Measurements from ENCODE around the gene SPRY4. TPM values are rescaled to one million over a fixed set of nuclear protein-coding genes. Genes with fewer than 3 reads are reported as not detected.
A peak's percentile ranks its signal among the peaks of the same experiment; 100 is the strongest.
"Not testable (repeated sequence)": the region's sequence is repeated elsewhere in the genome, so short reads cannot be mapped to it uniquely, and the experiment has no call there.

SPRY4 gene
- 10 to 100 TPM; 49.8 to 67.9 TPM for total RNA-seq
- polyA plus RNA-seq, result 10 to 100 TPM in 1 of 2 donors, 1 to 10 TPM in 1; 8.1 to 21.5 TPM
- long read RNA-seq, donor 1, full-length matches to known transcripts, result 20 of 34 reads
- long read RNA-seq, donor 1, partial matches to known transcripts, result 1 of 34 reads
- long read RNA-seq, donor 1, other reads (novel, unspliced or antisense), result 13 of 34 reads
- long read RNA-seq, donor 2, full-length matches to known transcripts, result 16 of 22 reads
- long read RNA-seq, donor 2, partial matches to known transcripts, result 0 of 22 reads
- long read RNA-seq, donor 2, other reads (novel, unspliced or antisense), result 6 of 22 reads

- Histone ChIP-seq H3K9me3 (ENCODE audit: control insufficient read depth, low read length) (no peaks in the 10 kb centered on the region), H3K4me3 (ENCODE audit: low read length in 2 of 2) (peak within 1 kb of the TSS; percentile 72 to 90), H3K27me3 (ENCODE audit: control insufficient read depth in 1 of 2, insufficient read depth in 2 of 2, low read length in 1 of 2) (no peaks in the 10 kb centered on the region), H3K4me1 (ENCODE audit: control insufficient read depth in 1 of 2, insufficient read depth in 2 of 2, low read length in 2 of 2) (peaks cover 0 to 11% of the 10 kb centered on the region in 2 donors), H3K36me3 (ENCODE audit: control insufficient read depth in 1 of 2, insufficient read depth in 2 of 2, low read length in 1 of 2) (no peaks in the 10 kb centered on the region), H3K27ac (ENCODE audit: low read depth in 1 of 2, low read length in 2 of 2) (peak within 1 kb of the TSS; percentile 85 to 99)
- WGBS, 2 donors, result 1% methylated on average over 54 of the region's 54 CpGs
- intact Hi-C loops (cut with DNase I), result loop anchor here (2.0 to 5.0 kb wide), 4 partner anchors 32 to 222 kb away; no protein-coding TSS in a partner anchor
- ATAC-seq (ENCODE audit: low FRiP score) (peak; percentile 91), DNase-seq (peak; percentile 95 to 98)
Observed at GRCh38 chr5:142324871-142325724, at the start of gene SPRY4. TSS of gene SPRY4 (minus strand) at chr5:142325021. CDS start at chr5:142315108, 9,913 bp downstream.

- Histone ChIP-seq H3K27me3 (ENCODE audit: control insufficient read depth in 1 of 2, insufficient read depth in 2 of 2, low read length in 1 of 2) (no peaks in the 10 kb centered on the region), H3K36me3 (ENCODE audit: control insufficient read depth in 1 of 2, insufficient read depth in 2 of 2, low read length in 1 of 2) (no peaks in the 10 kb centered on the region), H3K4me1 (ENCODE audit: control insufficient read depth in 1 of 2, insufficient read depth in 2 of 2, low read length in 2 of 2) (no peaks in the 10 kb centered on the region), H3K9me3 (ENCODE audit: control insufficient read depth, low read length) (no peaks in the 10 kb centered on the region), H3K4me3 (ENCODE audit: low read length in 2 of 2) (no peak overlapping the region), H3K27ac (ENCODE audit: low read depth in 1 of 2, low read length in 2 of 2) (no peak overlapping the region)
- DNase-seq, result no peak
- no peak for ATAC-seq (ENCODE audit: low FRiP score)
- WGBS, 2 donors, result 96 to 98% methylated on average over 2 of the region's 2 CpGs
- intact Hi-C loops (cut with DNase I), result loop anchor here in 1 of 2 donors (10.0 kb wide), 1 partner anchor 176 kb away; no protein-coding TSS in a partner anchor
Observed at GRCh38 chr5:142368529-142368928, 43.7 kb upstream of the SPRY4 start.

- intact Hi-C loops (cut with DNase I), result loop anchor here in 1 of 2 donors (10.0 kb wide), 1 partner anchor 179 kb away; no protein-coding TSS in a partner anchor
- Histone ChIP-seq H3K4me1 (ENCODE audit: control insufficient read depth in 1 of 2, insufficient read depth in 2 of 2, low read length in 2 of 2) (peaks cover 0 to 2% of the 10 kb centered on the region in 2 donors), H3K36me3 (ENCODE audit: control insufficient read depth in 1 of 2, insufficient read depth in 2 of 2, low read length in 1 of 2) (no peaks in the 10 kb centered on the region), H3K27ac (ENCODE audit: low read depth in 1 of 2, low read length in 2 of 2) (no peak overlapping the region), H3K27me3 (ENCODE audit: control insufficient read depth in 1 of 2, insufficient read depth in 2 of 2, low read length in 1 of 2) (no peaks in the 10 kb centered on the region), H3K4me3 (ENCODE audit: low read length in 2 of 2) (no peak overlapping the region), H3K9me3 (ENCODE audit: control insufficient read depth, low read length) (no peaks in the 10 kb centered on the region)
- no peak for DNase-seq
- ATAC-seq (ENCODE audit: low FRiP score), result no peak
- WGBS, 2 donors, result 83 to 90% methylated on average over 4 of the region's 4 CpGs
Observed at GRCh38 chr5:142366007-142366406, 41.2 kb upstream of the SPRY4 start.

- Histone ChIP-seq H3K27me3 (ENCODE audit: control insufficient read depth in 1 of 2, insufficient read depth in 2 of 2, low read length in 1 of 2) (no peaks in the 10 kb centered on the region), H3K4me1 (ENCODE audit: control insufficient read depth in 1 of 2, insufficient read depth in 2 of 2, low read length in 2 of 2) (peaks cover 0 to 2% of the 10 kb centered on the region in 2 donors), H3K9me3 (ENCODE audit: control insufficient read depth, low read length) (no peaks in the 10 kb centered on the region), H3K4me3 (ENCODE audit: low read length in 2 of 2) (no peak overlapping the region), H3K36me3 (ENCODE audit: control insufficient read depth in 1 of 2, insufficient read depth in 2 of 2, low read length in 1 of 2) (no peaks in the 10 kb centered on the region), H3K27ac (ENCODE audit: low read depth in 1 of 2, low read length in 2 of 2) (no peak overlapping the region)
- DNase-seq (no peak), ATAC-seq (ENCODE audit: low FRiP score) (no peak)
- intact Hi-C loops (cut with DNase I), result loop anchor here in 1 of 2 donors (10.0 kb wide), 1 partner anchor 180 kb away; no protein-coding TSS in a partner anchor
- 95 to 96% methylated on average over 23 of the region's 23 CpGs for WGBS, 2 donors
Observed at GRCh38 chr5:142364251-142365145, 39.7 kb upstream of the SPRY4 start.

GRCh38 chr5:142363619-142363963 is 38.8 kb upstream of the SPRY4 start:
- intact Hi-C loops (cut with DNase I), result loop anchor here in 1 of 2 donors (10.0 kb wide), 1 partner anchor 181 kb away; no protein-coding TSS in a partner anchor
- Histone ChIP-seq H3K36me3 (ENCODE audit: control insufficient read depth in 1 of 2, insufficient read depth in 2 of 2, low read length in 1 of 2) (no peaks in the 10 kb centered on the region), H3K27me3 (ENCODE audit: control insufficient read depth in 1 of 2, insufficient read depth in 2 of 2, low read length in 1 of 2) (no peaks in the 10 kb centered on the region), H3K4me3 (ENCODE audit: low read length in 2 of 2) (no peak overlapping the region), H3K27ac (ENCODE audit: low read depth in 1 of 2, low read length in 2 of 2) (no peak overlapping the region), H3K4me1 (ENCODE audit: control insufficient read depth in 1 of 2, insufficient read depth in 2 of 2, low read length in 2 of 2) (peaks cover 0 to 2% of the 10 kb centered on the region in 2 donors), H3K9me3 (ENCODE audit: control insufficient read depth, low read length) (no peaks in the 10 kb centered on the region)
- 95% methylated on average over 5 of the region's 5 CpGs for WGBS, 2 donors
- no peak for DNase-seq
- no peak for ATAC-seq (ENCODE audit: low FRiP score)

GRCh38 chr5:142362193-142362592 is 37.4 kb upstream of the SPRY4 start:
- not testable (repeated sequence) for H3K4me3 ChIP-seq (ENCODE audit: low read length in 2 of 2); DNase-seq; H3K36me3 ChIP-seq (ENCODE audit: control insufficient read depth in 1 of 2, insufficient read depth in 2 of 2, low read length in 1 of 2); ATAC-seq (ENCODE audit: low FRiP score); H3K4me1 ChIP-seq (ENCODE audit: control insufficient read depth in 1 of 2, insufficient read depth in 2 of 2, low read length in 2 of 2); H3K9me3 ChIP-seq (ENCODE audit: control insufficient read depth, low read length); H3K27me3 ChIP-seq (ENCODE audit: control insufficient read depth in 1 of 2, insufficient read depth in 2 of 2, low read length in 1 of 2)
- H3K27ac ChIP-seq (ENCODE audit: low read depth in 1 of 2, low read length in 2 of 2), result peak overlapping the region in 1 of 2 donors; percentile 78
- intact Hi-C loops (cut with DNase I), result loop anchor here in 1 of 2 donors (10.0 kb wide), 1 partner anchor 183 kb away; no protein-coding TSS in a partner anchor
- WGBS, 2 donors, result 91 to 92% methylated on average over 11 of the region's 11 CpGs

- H3K4me1 ChIP-seq (ENCODE audit: control insufficient read depth in 1 of 2, insufficient read depth in 2 of 2, low read length in 2 of 2), result peaks cover 0 to 2% of the 10 kb centered on the region in 2 donors
- 70 to 75% methylated on average over 12 of the region's 12 CpGs for WGBS, 2 donors
- intact Hi-C loops (cut with DNase I), result loop anchor here in 1 of 2 donors (10.0 kb wide), 1 partner anchor 184 kb away; no protein-coding TSS in a partner anchor
- no peak overlapping the region for H3K27ac ChIP-seq (ENCODE audit: low read depth in 1 of 2, low read length in 2 of 2)
- ATAC-seq (ENCODE audit: low FRiP score) (no peak), DNase-seq (no peak)
- H3K9me3 ChIP-seq (ENCODE audit: control insufficient read depth, low read length), result no peaks in the 10 kb centered on the region
- no peaks in the 10 kb centered on the region for H3K36me3 ChIP-seq (ENCODE audit: control insufficient read depth in 1 of 2, insufficient read depth in 2 of 2, low read length in 1 of 2)
- no peaks in the 10 kb centered on the region for H3K27me3 ChIP-seq (ENCODE audit: control insufficient read depth in 1 of 2, insufficient read depth in 2 of 2, low read length in 1 of 2)
- H3K4me3 ChIP-seq (ENCODE audit: low read length in 2 of 2), result no peak overlapping the region
Observed at GRCh38 chr5:142360607-142361120, 35.8 kb upstream of the SPRY4 start.

Measured in aorta (tissue), 5 donors.